Measurements from ENCODE around the gene ATP5MG. TPM values are rescaled to one million over a fixed set of nuclear protein-coding genes. Genes with fewer than 3 reads are reported as not detected.

The ATP5MG gene
- polyA plus RNA-seq, 3 donors = 257 to 688 (median 648) TPM

DNA sequence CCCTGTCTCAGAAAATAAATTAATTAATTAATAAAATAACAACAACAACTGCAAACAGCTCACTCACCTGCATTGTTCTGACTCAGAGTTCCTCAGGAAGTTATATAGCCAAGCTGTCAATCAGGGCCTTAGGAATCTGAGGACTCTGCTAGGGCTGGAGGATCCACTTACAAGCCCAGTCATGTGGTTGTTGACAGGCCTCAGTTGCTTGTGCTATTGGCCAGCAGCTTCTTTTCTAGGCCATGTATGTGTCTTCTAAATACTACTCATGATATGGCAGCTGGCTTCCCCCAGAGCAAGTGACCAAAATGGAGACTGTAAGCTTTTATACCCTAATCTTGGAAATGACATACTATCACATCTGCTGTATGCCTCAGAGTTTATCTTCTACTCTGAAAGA, 20.8 kb upstream of the ATP5MG start:
- H3K4me1 ChIP-seq (ENCODE audit: control insufficient read depth in 1 of 2, insufficient read depth in 2 of 2, low read length in 2 of 2) = no peaks in the 10 kb centered on the region
- no peaks in the 10 kb centered on the region for H3K9me3 Mint-ChIP-seq
- intact Hi-C loops (cut with micrococcal nuclease) = loop anchor here in 1 of 2 donors (5.0 kb wide), 1 partner anchor 117 kb away; no protein-coding TSS in a partner anchor
- H3K4me3 ChIP-seq (replicated peaks in 1 of 3; ENCODE audit: low read depth in 2 of 3, low read length in 3 of 3) = no peak overlapping the region
- no peak overlapping the region for H3K27ac ChIP-seq (ENCODE audit: low read depth in 1 of 2, low read length in 2 of 2)
- H3K79me2 ChIP-seq (ENCODE audit: insufficient read depth, low read length) = no peaks in the 10 kb centered on the region
- H3K27me3 ChIP-seq (ENCODE audit: control insufficient read depth in 2 of 2, insufficient read depth in 2 of 2, low read length in 2 of 2) = no peaks in the 10 kb centered on the region
- H3K27ac Mint-ChIP-seq = no peak overlapping the region
- TF ChIP-seq, protein P1, sequence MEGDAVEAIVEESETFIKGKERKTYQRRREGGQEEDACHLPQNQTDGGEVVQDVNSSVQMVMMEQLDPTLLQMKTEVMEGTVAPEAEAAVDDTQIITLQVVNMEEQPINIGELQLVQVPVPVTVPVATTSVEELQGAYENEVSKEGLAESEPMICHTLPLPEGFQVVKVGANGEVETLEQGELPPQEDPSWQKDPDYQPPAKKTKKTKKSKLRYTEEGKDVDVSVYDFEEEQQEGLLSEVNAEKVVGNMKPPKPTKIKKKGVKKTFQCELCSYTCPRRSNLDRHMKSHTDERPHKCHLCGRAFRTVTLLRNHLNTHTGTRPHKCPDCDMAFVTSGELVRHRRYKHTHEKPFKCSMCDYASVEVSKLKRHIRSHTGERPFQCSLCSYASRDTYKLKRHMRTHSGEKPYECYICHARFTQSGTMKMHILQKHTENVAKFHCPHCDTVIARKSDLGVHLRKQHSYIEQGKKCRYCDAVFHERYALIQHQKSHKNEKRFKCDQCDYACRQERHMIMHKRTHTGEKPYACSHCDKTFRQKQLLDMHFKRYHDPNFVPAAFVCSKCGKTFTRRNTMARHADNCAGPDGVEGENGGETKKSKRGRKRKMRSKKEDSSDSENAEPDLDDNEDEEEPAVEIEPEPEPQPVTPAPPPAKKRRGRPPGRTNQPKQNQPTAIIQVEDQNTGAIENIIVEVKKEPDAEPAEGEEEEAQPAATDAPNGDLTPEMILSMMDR (IDR thresholded peaks at IDR 0.05) = no peak
- H3K36me3 Mint-ChIP-seq = peaks cover 87 to 94% of the 10 kb centered on the region in 2 donors
- H3K4me3 Mint-ChIP-seq = no peak overlapping the region
- no peak overlapping the region for H2AFZ ChIP-seq (ENCODE audit: insufficient read depth, low read depth, low read length, poor library complexity, severe bottlenecking)
- peaks cover 99 to 100% of the 10 kb centered on the region in 2 donors for H3K36me3 ChIP-seq (replicated peaks in 1 of 2; ENCODE audit: control insufficient read depth in 1 of 2, insufficient read depth in 2 of 2, low read length in 2 of 2)
- no peaks in the 10 kb centered on the region for H3K4me1 Mint-ChIP-seq
- H4K20me1 ChIP-seq (ENCODE audit: insufficient read depth, low read length) = no peaks in the 10 kb centered on the region
- DNase-seq = no peak
- H3K9me3 ChIP-seq (replicated peaks in 1 of 2; ENCODE audit: control insufficient read depth in 1 of 2, insufficient read depth in 1 of 2, low read length in 2 of 2) = no peaks in the 10 kb centered on the region
- peaks cover 0 to 2% (median 0%) of the 10 kb centered on the region in 3 donors for H3K27me3 Mint-ChIP-seq (ENCODE audit: low read depth in 3 of 3)
- no peak overlapping the region for H3K4me2 ChIP-seq (replicated peaks; ENCODE audit: extremely low read depth, low read length, poor library complexity, severe bottlenecking)
- no peak overlapping the region for H3K9ac ChIP-seq (ENCODE audit: insufficient read depth, low read length, poor library complexity, severe bottlenecking)

DNA sequence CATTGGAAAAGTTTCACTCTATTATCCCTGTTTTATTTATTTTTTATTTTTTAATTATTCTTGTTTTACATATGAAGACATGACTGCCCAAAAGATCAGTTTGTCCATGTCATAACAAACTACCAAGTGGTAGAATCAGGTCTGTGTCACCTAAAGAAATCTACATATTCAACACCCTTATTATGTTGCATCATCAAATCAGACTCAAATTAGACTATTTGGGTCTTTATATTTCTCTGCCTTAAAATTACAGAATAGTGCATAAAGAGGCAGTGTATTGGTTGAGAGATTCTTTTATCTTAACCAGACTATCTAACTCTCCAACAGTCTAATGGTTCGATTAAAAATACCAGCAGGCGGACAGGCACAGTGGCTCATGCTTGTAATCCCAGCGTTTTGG, 18.5 kb upstream of the ATP5MG start:
- H3K27ac Mint-ChIP-seq = no peak overlapping the region
- no peak overlapping the region for H3K4me3 Mint-ChIP-seq
- TF ChIP-seq, protein P1 (IDR thresholded peaks at IDR 0.05) = no peak
- Histone ChIP-seq H3K4me3 (replicated peaks in 1 of 3; ENCODE audit: low read depth in 2 of 3, low read length in 3 of 3) (no peak overlapping the region), H4K20me1 (ENCODE audit: insufficient read depth, low read length) (no peaks in the 10 kb centered on the region), H3K27me3 (ENCODE audit: control insufficient read depth in 2 of 2, insufficient read depth in 2 of 2, low read length in 2 of 2) (no peaks in the 10 kb centered on the region), H3K9me3 (replicated peaks in 1 of 2; ENCODE audit: control insufficient read depth in 1 of 2, insufficient read depth in 1 of 2, low read length in 2 of 2) (no peaks in the 10 kb centered on the region), H3K4me2 (replicated peaks; ENCODE audit: extremely low read depth, low read length, poor library complexity, severe bottlenecking) (no peak overlapping the region), H3K79me2 (ENCODE audit: insufficient read depth, low read length) (no peaks in the 10 kb centered on the region), H3K9ac (ENCODE audit: insufficient read depth, low read length, poor library complexity, severe bottlenecking) (no peak overlapping the region), H3K4me1 (ENCODE audit: control insufficient read depth in 1 of 2, insufficient read depth in 2 of 2, low read length in 2 of 2) (no peaks in the 10 kb centered on the region), H3K36me3 (replicated peaks in 1 of 2; ENCODE audit: control insufficient read depth in 1 of 2, insufficient read depth in 2 of 2, low read length in 2 of 2) (peaks cover 100% of the 10 kb centered on the region in 2 donors), H3K27ac (ENCODE audit: low read depth in 1 of 2, low read length in 2 of 2) (no peak overlapping the region), H2AFZ (ENCODE audit: insufficient read depth, low read depth, low read length, poor library complexity, severe bottlenecking) (no peak overlapping the region)
- peaks cover 91 to 94% of the 10 kb centered on the region in 2 donors for H3K36me3 Mint-ChIP-seq
- 100% methylated on average over 3 of the region's 3 CpGs for WGBS (ENCODE audit: insufficient coverage)
- peaks cover 0 to 2% (median 1%) of the 10 kb centered on the region in 3 donors for H3K27me3 Mint-ChIP-seq (ENCODE audit: low read depth in 3 of 3)
- no peaks in the 10 kb centered on the region for H3K9me3 Mint-ChIP-seq
- DNase-seq = no peak
- H3K4me1 Mint-ChIP-seq = no peaks in the 10 kb centered on the region
- intact Hi-C loops (cut with micrococcal nuclease) = loop anchor here in 1 of 2 donors (5.0 kb wide), 1 partner anchor 114 kb away; no protein-coding TSS in a partner anchor
